Measurements from ENCODE around the gene RBM4.

DNA sequence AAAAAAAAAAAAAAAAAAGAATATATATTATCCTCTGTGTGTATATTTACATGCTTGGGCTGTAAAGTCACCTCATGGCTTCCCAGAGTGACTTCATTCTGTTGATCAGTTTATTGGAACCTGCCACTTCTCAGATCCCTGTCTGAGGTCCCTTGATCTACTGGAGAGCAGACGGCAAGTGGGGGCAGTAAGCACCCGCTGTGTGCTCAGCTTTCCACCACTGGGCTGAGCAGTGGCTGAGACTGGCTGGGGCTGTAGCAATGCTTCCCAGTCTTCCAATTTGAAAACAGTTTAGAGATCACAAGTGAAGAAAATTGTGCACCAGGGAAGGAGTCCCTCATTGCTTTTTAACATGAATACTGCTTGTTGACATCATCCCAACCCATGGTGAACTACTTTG lies 46.1 kb downstream of the RBM4 start:
- TF ChIP-seq CTCF (conservative IDR thresholded peaks at IDR 0.05 in 1 of 2, IDR thresholded peaks at IDR 0.05 in 1 of 2; ENCODE audit: low read depth in 1 of 2, low read length in 2 of 2), result no peak
- no peak for TF ChIP-seq EZH2 (IDR thresholded peaks at IDR 0.05; ENCODE audit: low read length, missing control alignments)
